ENCODE measurements around the gene NPHS1. TPM values are rescaled to one million over a fixed set of nuclear protein-coding genes. Genes with fewer than 3 reads are reported as not detected.
A peak's percentile ranks its signal among the peaks of the same experiment; 100 is the strongest.

Gene NPHS1
- total RNA-seq, 1 donor, result not detected

DNA sequence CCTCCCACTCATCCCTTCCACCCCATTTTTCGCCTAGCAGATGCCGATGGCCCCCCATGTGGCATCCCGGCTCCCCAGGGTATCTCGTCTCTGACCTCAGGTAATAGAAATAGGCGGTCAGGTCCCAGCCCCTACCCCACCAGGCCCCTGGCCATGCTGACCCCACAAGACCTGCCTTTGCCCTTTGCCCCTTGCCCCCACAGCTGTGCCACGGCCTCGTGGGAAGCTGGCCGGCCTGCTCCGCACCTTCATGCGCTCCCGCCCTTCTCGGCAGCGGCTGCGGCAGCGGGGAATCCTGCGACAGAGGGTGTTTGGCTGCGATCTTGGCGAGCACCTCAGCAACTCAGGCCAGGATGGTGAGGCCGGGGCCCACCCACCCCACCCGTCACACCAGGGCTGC, 71.6 kb downstream of the NPHS1 start:
- TF ChIP-seq, protein P1, sequence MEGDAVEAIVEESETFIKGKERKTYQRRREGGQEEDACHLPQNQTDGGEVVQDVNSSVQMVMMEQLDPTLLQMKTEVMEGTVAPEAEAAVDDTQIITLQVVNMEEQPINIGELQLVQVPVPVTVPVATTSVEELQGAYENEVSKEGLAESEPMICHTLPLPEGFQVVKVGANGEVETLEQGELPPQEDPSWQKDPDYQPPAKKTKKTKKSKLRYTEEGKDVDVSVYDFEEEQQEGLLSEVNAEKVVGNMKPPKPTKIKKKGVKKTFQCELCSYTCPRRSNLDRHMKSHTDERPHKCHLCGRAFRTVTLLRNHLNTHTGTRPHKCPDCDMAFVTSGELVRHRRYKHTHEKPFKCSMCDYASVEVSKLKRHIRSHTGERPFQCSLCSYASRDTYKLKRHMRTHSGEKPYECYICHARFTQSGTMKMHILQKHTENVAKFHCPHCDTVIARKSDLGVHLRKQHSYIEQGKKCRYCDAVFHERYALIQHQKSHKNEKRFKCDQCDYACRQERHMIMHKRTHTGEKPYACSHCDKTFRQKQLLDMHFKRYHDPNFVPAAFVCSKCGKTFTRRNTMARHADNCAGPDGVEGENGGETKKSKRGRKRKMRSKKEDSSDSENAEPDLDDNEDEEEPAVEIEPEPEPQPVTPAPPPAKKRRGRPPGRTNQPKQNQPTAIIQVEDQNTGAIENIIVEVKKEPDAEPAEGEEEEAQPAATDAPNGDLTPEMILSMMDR (IDR thresholded peaks at IDR 0.05; ENCODE audit: insufficient read depth, low read length), result no peak
- DNase-seq (ENCODE audit: low read depth), result no peak

DNA sequence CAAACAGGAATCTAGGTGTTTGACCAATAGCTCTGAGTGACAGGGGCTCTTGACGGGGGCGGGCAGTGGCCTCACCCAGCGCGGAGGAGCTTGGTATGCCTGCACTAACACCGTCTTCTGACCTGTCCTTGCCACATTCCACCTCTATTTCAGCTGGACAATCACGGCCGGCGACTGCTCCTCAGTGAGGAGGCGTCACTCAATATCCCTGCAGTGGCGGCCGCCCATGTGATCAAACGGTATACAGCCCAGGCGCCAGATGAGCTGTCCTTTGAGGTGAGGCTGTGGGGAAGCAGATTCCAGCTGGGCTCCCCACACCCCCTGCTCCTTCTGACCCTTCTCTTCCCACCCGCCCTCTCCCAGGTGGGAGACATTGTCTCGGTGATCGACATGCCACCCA, 72.2 kb downstream of the NPHS1 start:
- TF ChIP-seq, protein P1 (IDR thresholded peaks at IDR 0.05; ENCODE audit: insufficient read depth, low read length), result no peak
- no peak for DNase-seq (ENCODE audit: low read depth)
- H3K4me3 ChIP-seq (ENCODE audit: low read depth, low read length), result no peak overlapping the region

More for the DNA sequence above, 71.6 kb downstream of the NPHS1 start:
- no peak overlapping the region for H3K4me3 ChIP-seq (ENCODE audit: low read depth, low read length)

DNA sequence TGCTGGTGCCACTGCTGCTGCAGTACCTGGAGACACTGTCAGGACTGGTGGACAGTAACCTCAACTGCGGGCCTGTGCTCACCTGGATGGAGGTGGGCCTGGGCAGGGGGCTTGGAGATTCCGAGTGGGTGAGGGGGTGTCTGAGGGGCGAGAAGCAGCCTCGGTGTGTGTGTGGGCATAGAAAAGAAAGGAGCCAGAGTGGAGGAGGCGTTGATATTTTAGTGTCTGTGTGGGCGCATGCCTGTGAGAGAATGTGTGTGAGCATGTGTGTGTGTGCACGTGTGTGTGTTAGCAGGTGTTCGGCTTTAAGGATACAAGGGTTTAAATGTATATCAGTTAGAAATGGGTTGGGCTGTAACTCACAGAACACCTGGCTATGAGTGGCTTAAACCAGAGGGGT, 73.3 kb downstream of the NPHS1 start:
- TF ChIP-seq, protein P1 (IDR thresholded peaks at IDR 0.05; ENCODE audit: insufficient read depth, low read length), result no peak
- no peak for DNase-seq (ENCODE audit: low read depth)

DNA sequence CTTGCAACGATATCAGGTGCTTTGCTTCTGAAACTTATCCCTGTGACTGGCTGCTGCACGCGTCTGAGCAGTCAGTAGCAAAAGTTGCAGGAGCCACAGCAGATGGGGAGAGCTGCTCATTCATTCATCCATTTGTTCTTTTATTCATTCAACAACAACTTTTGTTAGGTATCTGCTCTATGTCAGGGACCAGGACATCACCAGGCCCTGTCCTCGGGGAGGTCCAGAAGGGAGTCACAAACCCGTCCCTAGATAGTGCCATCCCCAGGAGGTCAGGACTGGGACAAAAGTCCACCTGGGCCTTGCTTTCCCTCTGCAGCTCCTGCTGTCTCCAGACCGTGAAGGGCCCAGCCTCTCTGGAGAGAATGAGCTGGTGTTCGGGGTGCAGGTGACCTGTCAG, 74.3 kb downstream of the NPHS1 start:
- H3K4me3 ChIP-seq (ENCODE audit: low read depth, low read length), result no peak overlapping the region
- TF ChIP-seq, protein P1 (IDR thresholded peaks at IDR 0.05; ENCODE audit: insufficient read depth, low read length), result no peak
- no peak for DNase-seq (ENCODE audit: low read depth)

More for the DNA sequence above, 73.3 kb downstream of the NPHS1 start:
- H3K4me3 ChIP-seq (ENCODE audit: low read depth, low read length), result no peak overlapping the region

DNA sequence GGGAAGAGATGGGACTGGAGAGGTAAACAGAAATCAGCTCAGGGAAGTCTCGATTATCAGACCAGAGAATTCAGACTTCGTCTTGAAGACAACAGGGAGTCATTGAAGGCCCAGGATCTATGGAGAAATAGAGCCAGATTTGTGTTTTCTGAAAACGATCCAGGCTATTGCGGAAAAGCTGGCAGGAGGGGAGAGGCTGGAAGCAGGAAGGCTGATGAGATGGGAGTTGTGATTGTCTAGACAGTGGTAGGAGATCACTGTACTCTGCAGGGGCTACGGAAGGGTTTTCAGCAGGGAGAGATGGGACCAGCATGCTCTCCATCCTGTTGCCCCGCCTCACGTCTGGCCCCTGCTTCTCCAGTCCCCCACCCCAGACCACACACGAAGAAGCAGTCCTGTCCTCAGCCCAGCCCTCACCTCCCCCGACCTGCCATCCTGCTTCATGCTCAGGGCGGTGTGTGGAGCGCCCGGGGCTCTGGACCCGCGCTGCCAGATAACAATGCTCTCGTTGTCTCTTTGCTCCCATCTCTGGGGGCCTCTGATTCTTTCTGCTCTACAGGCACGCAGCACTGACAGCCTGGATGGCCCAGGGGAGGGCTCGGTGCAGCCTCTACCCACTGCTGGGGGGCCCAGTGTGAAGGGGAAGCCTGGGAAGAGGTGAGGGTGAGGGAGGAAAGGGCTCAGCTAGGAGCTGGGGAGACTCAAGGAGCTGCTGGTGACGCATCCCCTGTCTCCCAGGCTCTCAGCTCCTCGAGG, 75.0 kb downstream of the NPHS1 start:
- TF ChIP-seq, protein P1 (IDR thresholded peaks at IDR 0.05; ENCODE audit: insufficient read depth, low read length), result no peak
- H3K4me3 ChIP-seq (ENCODE audit: low read depth, low read length), result no peak overlapping the region
- DNase-seq (ENCODE audit: low read depth), result peak; percentile 10

DNA sequence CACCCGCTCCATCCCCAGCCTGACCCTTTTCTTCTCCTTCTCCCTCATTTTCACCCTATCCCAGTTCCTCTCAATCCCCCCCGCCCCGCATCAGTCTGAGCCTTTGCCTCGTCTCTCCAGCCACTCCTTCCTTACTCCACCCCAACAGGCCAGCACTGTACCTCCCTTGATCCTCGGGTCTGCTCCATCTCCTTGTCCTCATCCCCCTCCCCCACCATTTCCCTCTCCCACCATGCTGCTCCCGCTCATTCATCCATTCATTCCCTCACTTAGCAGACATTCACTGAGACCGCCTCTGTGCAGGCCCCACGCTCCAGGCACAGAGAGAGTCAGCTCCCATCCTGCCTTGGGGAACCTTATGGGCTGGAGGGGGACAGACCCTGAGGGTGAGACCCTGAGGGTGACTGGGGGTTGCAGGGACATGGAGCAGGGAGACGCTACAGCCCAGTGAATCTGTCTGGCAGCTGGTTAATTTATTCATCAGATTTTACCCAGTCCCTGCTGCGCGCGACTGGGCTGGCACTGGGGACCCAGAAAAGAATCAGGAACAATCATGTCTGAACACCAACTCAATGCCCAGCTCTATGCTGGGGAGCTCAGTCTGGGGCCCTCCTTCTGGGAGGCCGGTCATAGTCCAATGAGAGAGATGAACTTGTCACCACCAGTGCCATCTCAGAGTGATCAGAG, 76.1 kb downstream of the NPHS1 start:
- H3K4me3 ChIP-seq (ENCODE audit: low read depth, low read length), result peak overlapping the region; percentile 78
- TF ChIP-seq, protein P1 (IDR thresholded peaks at IDR 0.05; ENCODE audit: insufficient read depth, low read length), result no peak
- no peak for DNase-seq (ENCODE audit: low read depth)

Small RNAs within 50 kb of the gene (small RNA-seq; reads per million reads assigned to genes)
- gene RN7SL402P, result not detected

Other genes with a start within 250 kb of the NPHS1 start
- 5.7 and 9.9 TPM in 2 replicates for gene HAUS5, start 239.8 kb downstream of the NPHS1 start, total RNA-seq (ENCODE audit: low replicate concordance)
- gene RBM42, start 223.5 kb downstream of the NPHS1 start, total RNA-seq (ENCODE audit: low replicate concordance), result 43.0 and 65.2 TPM in 2 replicates
- gene ETV2, start 210.8 kb downstream of the NPHS1 start, total RNA-seq (ENCODE audit: low replicate concordance), result 0.81 and 1.6 TPM in 2 replicates
- gene COX6B1, start 204.2 kb downstream of the NPHS1 start, total RNA-seq (ENCODE audit: low replicate concordance), result 104 and 327 TPM in 2 replicates
- not detected in 2 replicates for gene UPK1A, start 186.0 kb downstream of the NPHS1 start, total RNA-seq (ENCODE audit: low replicate concordance)
- gene ZBTB32, start 147.9 kb downstream of the NPHS1 start, total RNA-seq (ENCODE audit: low replicate concordance), result not detected in 2 replicates
- gene KMT2B, start 134.5 kb downstream of the NPHS1 start, total RNA-seq (ENCODE audit: low replicate concordance), result 6.8 and 14.9 TPM in 2 replicates
- gene IGFLR1, start 110.1 kb downstream of the NPHS1 start, total RNA-seq (ENCODE audit: low replicate concordance), result 1.3 and 1.9 TPM in 2 replicates
- gene U2AF1L4, start 107.1 kb downstream of the NPHS1 start, total RNA-seq (ENCODE audit: low replicate concordance), result 5.8 and 7.1 TPM in 2 replicates
- gene PSENEN, start 106.9 kb downstream of the NPHS1 start, total RNA-seq (ENCODE audit: low replicate concordance), result 14.7 and 19.5 TPM in 2 replicates
- gene LIN37, start 103.9 kb downstream of the NPHS1 start, total RNA-seq (ENCODE audit: low replicate concordance), result 5.4 and 15.3 TPM in 2 replicates
- gene HSPB6, start 95.5 kb downstream of the NPHS1 start, total RNA-seq (ENCODE audit: low replicate concordance), result 297 and 713 TPM in 2 replicates
- gene PROSER3, start 94.3 kb downstream of the NPHS1 start, total RNA-seq (ENCODE audit: low replicate concordance), result 4.5 and 10.8 TPM in 2 replicates
- 5.3 and 7.4 TPM in 2 replicates for gene ARHGAP33, start 76.9 kb downstream of the NPHS1 start, total RNA-seq (ENCODE audit: low replicate concordance)
- gene PRODH2, start 39.7 kb downstream of the NPHS1 start, total RNA-seq (ENCODE audit: low replicate concordance), result not detected in 2 replicates
- gene KIRREL2, start 4.4 kb upstream of the NPHS1 start, total RNA-seq (ENCODE audit: low replicate concordance), result 0.25 TPM in 1 of 2 replicates, not detected in the other
- gene APLP1, start 16.1 kb upstream of the NPHS1 start, total RNA-seq (ENCODE audit: low replicate concordance), result 4.1 and 8.6 TPM in 2 replicates
- gene NFKBID, start 48.0 kb upstream of the NPHS1 start, total RNA-seq (ENCODE audit: low replicate concordance), result 2.5 and 3.7 TPM in 2 replicates
- 0.81 and 2.7 TPM in 2 replicates for gene HCST, start 50.0 kb upstream of the NPHS1 start, total RNA-seq (ENCODE audit: low replicate concordance)
- not detected in 2 replicates for gene TYROBP, start 55.8 kb upstream of the NPHS1 start, total RNA-seq (ENCODE audit: low replicate concordance)
- 5.9 and 9.3 TPM in 2 replicates for gene LRFN3, start 83.9 kb upstream of the NPHS1 start, total RNA-seq (ENCODE audit: low replicate concordance)
- 12.7 and 38.7 TPM in 2 replicates for gene SDHAF1, start 142.7 kb upstream of the NPHS1 start, total RNA-seq (ENCODE audit: low replicate concordance)
- gene SYNE4, start 156.3 kb upstream of the NPHS1 start, total RNA-seq (ENCODE audit: low replicate concordance), result not detected in 2 replicates
- gene ALKBH6, start 161.7 kb upstream of the NPHS1 start, total RNA-seq (ENCODE audit: low replicate concordance), result 14.2 and 15.5 TPM in 2 replicates
- gene CLIP3, start 180.4 kb upstream of the NPHS1 start, total RNA-seq (ENCODE audit: low replicate concordance), result 7.4 and 20.1 TPM in 2 replicates
- 2.5 and 4.1 TPM in 2 replicates for gene THAP8, start 201.8 kb upstream of the NPHS1 start, total RNA-seq (ENCODE audit: low replicate concordance)
- 0.25 and 10.1 TPM in 2 replicates for gene WDR62, start 202.4 kb upstream of the NPHS1 start, total RNA-seq (ENCODE audit: low replicate concordance)